HG03039 (cell line): Measurements from ENCODE around the gene ROPN1L.

ENCODE experiments used
- ATAC-seq: cut with Tn5 transposase; IDR thresholded peaks from one replicate; pipeline ENCODE4 v1.9.1; 2021; ENCODE audit warnings: mild to moderate bottlenecking, moderate library complexity; ENCODE audit not compliant: unreplicated experiment

ROPN1L gene

DNA sequence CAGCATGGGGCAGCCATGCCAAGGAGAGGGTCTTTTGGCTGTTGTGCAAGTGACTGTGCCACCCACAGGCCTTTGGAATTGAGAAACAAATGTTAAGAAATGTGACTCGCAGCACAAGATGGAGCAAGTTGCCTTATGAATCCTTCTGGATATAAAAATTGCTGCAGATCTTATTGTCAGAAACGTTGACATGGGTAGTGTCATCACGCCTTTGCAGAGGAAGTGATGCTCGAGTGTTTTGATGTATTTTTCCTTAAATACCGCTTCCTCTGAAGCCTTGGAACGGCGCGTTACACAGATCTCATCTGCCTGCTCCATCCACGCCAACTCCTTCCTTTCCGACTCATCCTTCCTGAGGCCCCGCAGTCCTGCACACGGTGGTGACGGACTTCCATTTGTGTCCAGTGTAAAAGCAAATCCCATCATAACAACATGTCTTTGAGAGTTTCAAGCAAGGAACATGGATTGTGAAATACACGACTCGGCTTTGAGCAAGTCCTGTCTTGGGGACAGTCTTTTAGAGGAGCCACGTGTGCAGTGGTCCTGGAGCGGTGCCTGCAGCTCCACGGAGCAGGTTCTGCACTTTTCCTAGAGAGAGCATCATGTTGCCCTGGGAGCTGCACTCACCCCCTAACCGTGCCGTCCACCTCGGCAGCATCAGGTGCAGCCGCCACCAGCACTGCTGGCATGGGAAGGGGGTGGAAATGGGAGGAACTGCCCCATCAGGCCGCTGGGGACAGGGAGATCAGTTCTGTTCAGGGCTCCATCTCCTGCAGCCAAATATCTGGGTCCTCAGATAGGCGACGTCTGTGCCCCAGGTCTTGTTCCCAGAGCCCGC is 15.1 kb downstream of the ROPN1L start:
- no peak for ATAC-seq

DNA sequence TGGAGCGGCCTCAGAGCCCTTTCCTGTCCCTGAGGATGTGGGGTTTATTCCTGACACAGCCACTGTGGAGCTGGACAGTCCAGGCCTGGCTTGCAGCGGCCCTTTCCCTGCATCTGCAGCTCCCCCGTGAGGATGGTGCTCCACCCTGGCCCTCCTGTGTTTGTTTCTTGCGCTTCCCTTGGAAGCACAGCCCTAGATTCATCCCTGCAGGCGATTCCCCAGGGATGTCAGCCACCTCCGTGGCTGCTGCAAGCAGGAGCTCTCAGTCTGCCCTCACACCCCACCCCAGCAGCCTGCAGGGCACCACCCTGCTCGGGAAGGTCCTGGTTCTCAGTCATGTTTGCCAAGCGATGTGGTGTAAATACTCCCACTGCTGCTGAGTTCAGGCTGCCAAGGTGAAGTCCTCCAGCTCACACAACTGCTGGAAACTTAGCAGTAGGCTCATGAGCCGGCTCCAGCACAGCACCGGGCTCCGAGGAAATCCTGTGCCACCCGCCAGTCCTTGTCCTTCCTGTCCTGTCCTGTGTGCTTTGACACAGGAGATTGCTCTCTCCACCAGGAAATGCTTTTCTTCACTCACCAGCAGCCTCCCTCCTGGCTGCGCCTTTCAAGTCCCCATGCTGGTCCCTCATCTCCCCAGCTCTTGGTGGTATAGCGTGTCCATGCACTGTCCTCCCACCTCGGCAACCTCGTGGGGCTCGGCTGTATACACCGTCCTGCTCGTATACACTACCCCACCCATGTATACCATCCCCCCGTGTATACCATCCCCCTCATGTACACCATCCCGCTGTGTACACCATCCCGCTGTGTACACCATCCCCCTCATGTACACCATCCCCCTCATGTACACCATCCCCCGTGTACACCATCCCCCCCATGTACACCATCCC is 16.2 kb downstream of the ROPN1L start:
- ATAC-seq, result no peak

DNA sequence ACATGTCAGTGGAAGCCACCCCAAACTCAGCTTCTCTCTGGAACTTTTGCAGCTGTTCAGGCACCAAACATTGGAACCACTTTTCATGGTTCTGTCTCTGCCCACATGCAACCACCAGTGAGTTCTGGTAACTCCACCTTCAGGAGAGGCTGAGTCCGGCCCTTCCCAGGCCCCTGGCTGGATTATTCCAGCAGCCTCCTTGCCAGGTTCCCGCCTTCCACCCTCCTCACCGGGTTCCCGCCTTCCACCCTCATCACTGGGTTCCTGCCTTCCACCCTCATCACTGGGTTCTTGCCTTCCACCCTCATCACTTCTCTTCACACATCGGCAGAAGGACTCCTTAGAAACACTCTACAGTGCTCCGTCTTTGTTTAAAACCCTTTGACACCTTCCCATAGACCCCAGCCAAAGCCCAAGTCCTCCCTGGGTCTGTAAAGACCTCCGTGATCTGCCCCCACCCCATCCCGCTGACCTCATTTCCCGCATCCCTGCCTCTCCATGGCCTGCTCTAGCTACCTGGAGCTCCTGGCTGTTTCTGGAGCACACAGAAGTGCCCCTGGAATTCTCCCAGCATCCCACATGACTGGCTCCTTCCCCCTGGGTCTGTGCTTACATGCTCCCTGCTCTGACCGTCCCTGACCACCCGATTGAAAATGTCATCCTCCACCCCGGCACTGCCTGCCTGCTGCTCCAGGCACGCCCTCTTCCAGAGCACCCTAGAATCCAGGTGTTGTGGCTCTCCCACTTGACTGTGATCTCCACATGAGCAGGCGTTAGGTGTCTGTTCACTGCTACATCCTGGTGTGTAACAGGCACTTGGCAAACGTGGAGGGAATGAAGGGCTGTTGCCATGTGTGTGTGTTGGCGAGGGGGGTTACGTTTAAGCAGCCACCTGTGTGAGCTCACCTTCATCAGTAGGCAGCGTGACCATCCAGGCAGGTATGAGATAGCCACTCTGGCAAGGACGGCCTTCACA is 17.7 kb downstream of the ROPN1L start:
- no peak for ATAC-seq

DNA sequence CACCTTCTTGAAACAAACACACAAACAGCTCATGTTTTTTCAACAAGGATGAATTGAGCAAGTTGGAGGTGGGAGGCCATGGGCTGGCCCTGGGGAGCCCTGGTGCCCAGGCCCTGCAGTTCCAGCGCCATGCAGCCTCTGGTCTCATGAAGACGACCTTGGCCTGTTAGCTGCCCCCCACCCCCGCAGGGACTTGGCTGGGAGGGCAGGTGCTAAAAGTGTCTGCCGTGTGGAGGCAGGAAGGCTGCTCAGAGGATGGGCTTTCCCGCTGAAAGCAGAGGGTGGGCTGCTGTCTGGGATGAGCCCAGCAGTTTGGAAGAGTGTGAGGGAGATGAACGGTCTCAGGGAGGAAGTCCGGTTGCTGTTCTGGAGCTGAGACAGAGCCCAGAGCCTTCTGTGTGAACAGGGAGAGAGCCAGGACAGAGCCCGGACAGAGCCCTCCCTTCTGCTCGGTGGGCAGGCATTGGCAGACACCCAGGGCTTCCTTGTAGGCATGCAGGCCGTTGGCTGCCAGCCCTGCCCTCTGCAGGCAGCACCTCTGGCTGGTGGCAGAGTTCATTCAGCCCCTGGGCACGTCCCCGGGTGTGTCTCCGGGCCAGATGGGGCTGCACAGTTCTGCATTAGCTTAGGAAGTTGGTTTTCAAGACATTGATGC is 18.7 kb downstream of the ROPN1L start:
- ATAC-seq, result no peak

DNA sequence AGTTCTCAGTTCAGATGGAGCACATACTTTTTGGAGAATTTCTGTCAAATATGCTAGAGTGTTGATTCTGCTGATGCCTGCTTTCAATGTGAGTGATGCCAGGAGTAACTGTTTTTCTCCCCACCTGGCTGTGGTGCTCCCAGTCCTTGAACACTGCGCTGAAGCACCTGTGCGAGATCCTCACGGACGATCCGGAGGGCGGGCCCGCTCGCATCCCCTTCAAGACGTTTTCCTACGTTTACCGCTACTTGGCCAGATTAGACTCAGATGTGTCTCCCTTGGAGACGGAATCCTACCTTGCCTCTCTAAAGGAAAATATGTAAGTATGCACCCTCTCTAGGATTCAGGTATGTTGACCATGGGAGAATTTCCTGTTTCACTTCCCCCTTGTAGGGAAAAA is 19.4 kb downstream of the ROPN1L start:
- ATAC-seq, result no peak

DNA sequence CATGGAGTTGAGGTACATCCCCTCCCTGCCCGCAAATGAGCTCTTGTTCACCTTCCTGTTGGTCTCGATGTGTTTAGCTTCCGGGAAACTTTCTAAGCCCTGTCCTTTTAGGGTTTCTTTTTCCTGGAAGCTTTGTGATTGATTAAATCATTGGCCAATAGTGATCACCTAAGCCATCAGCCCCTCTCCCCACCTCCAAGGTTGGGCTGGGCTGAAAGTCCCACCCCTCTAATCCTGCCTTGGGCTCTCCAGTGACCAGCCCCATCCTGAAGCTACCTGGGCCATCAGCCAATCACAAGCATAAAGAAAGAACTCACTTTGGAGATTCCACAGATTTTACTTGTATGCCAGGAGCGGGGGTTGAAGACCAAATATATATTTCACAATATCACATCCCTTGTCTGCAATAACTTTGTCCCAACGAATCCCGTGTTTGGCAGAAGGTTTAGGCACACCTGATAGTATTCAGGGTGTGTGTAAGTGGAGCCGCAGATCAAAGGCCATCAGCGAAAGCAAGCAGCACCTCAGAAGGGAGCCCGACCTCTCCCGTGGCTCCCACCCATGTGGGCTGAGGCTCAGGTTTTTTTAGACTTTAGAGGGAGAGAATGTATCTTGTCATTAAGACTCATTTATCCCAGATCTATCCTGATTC is 20.4 kb downstream of the ROPN1L start:
- no peak for ATAC-seq

DNA sequence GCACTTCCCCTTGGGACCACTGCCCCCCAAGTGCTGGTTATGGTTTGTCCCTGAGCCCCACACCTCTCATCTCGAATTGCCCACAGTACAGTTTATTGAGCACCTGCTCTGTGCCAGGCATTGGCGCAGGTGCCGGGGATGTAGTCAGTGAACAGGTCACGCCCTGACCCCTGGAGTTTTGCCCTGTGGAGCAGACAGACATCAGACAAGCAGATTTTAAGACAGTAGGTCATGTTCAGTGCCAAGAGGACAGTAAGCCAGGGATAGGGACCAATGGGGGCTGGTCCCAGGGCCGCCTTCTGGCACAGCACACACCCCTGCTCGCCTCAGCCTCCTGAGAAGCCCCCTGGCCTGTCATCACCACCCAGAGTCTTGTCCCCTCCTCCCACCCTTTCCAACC is 21.9 kb downstream of the ROPN1L start:
- no peak for ATAC-seq

DNA sequence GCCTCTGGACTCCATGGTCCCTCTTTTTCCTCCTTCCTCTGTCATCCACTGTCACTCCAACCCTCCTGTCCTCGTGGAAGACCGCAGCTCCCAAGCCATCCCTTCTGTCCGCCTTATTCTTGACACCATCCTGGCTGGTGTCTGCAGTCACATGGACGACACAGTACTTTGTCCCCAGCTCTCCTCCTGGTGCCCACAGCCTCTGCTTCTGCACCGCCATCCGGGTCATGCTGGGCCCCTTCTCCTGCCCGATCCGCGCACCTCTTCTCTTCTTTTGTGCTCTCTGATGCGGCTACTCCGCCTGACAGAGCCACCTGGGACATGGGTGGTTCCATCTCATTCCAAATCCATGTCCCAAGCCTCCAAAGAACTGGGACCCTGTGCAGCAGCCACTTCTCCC is 22.5 kb downstream of the ROPN1L start:
- no peak for ATAC-seq

DNA sequence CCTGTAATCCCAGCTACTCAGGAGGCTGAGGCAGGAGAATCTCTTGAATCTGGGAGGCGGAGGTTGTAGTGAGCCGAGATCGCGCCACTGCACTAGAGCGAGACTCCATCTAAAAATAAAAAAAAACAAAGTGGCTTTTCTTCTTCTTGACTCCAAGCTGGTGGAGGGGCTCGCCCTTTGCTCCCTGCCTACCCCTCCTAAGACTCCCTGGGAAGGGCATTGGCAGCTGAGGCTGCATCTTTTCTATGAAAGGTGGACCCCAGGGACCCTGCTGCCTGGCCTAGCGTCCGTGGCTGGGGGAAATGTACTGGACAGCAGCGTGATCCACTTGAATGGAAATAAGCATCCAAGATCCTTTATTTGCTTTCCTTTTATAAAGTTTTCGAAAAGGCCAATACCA is 24.0 kb downstream of the ROPN1L start:
- no peak for ATAC-seq

DNA sequence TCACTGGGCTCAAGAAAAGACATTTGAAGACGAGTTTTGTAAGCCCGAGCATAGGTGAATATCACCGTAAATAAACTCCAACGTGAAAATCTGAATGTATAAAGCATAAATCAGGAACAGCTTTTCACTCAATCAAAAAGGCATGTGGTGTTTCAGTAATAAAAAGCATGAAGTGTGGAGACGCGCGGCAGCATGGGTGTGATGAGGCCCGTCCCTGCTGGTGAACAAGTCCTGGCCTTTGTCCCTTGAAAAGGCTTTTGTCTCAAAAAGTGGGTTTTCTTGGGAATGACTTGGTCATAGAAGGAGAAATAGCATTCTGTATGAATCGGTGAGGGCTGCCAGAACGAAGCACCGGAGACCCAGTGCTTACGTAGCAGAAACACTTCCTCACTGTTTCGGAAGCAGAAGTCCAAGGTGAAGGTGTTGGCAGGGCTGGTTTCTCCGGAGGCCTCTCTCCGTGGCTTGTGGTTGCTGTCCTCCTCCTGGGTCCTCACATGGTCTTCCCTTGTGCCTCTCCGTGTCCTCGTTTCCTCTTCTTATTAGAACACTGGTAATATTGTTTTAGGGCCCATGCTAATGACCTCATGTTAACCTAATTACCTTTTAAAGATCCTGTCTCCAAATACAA is 24.9 kb downstream of the ROPN1L start:
- ATAC-seq, result no peak

DNA sequence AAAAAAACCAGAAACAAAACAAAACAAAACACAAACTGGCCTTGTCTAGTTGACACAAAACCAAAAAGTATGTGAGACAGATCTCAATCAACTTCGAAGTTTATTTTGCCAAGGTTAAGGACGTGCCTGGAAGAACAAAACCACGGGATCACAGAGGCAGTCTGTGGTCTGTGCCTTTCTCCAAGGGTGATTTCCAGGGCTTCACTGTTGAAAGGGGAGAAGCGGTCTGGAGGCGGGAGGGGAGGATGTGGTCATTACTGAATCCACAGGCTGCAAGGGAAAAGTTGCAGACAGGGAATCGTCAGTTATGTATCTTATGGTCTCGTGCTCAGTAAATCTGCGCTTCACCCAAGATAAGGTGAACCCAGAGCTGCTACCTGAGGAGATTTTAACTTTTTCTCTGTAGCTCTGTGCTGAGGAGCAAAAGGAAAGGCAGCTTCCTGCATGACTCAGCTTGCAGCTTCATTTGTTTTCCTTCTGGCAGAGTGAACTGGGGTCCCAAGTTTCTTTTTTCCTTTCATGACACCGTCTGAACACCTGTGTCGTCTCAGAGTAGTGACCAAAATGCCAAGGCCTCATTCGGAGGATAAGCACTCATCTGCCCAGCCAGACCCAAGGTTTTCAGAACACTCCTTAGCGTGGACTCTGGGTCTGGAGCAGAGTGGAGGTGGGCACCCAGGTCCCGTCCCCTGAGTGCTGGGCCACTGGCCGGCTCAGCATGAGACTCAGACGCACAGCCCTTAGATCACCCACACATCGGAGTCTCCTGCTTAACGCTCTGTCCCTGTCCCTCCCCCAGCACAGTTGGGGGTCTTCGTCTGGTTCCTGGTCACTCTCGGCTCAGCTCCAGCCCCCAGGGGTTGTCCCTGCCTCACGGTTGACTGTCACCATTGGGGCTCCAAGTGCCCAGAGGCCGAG is 25.9 kb downstream of the ROPN1L start:
- no peak for ATAC-seq

DNA sequence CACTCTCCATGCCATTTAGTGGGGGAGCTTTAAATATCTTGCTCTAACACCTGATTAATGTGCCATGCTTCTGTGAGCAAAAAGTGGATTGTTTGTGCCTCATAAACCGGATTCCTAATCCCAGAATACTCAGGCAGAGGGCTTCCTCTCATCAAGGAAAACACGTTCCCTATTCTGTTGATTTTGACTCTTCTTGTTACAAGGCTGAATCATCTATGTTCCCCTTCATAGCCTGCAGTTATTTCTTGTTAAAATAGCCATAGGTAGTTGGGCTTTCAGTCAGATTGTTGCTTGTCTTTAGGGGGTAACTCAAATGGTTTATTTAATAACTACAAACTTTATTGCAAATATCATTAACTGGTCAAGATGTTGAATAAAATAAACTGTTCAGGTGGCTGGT is 26.6 kb downstream of the ROPN1L start:
- ATAC-seq, result no peak

DNA sequence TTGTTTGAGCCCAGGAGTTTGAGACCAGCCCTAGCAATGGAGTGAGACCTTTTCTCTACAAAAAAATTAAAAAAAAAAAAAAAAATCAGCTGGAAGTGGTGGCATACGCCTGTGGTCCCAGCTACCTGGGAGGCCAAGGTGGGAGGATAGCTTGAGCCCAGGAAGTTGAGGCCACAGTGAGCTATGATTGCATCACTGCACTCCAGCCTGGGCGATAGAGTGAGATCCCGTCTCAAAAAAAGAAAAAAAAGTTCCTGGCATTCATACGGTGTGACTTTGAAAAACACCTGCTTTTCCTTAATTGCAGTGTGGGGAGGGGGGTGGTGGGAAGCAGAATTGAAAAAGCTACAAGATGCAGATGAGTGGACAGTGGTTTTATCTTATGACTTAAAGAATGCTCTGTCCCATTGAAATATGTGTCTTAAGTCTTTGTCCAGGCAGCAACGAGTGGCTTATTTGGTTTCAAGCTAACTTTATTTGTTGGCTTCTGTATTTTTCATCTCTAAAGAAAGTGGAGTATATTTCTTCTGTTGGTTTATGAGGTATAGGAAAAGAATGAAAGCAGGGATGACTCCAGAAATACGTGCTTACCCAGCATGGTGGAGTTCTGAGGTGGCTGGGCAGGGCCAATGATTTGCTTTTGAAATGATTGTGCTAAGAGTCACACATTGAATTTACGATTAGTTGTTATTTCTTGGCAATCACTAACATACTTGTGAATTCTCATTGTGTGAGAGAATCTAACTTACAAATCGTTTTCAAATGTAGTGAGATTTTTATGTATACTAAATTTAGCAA is 27.8 kb downstream of the ROPN1L start:
- no peak for ATAC-seq

DNA sequence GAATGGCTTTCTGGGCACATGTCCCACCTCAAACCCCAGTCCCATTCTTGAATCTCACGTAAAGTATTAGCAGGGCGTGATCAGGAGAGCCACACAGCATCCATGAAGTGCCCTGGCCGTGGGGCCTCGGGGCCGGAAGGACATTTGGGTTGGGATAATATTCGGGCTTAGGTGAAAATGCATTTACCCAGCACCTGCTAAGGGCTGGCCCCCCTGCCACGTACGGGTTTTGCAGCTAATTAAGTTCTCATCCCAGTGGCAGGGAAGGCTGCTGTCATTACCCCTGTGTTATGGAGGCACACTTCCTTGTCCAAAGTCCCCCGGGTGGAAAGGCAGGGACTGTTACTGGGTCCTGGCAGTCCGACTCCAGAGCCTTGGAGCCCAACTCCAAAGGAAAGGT is 29.0 kb downstream of the ROPN1L start:
- no peak for ATAC-seq

DNA sequence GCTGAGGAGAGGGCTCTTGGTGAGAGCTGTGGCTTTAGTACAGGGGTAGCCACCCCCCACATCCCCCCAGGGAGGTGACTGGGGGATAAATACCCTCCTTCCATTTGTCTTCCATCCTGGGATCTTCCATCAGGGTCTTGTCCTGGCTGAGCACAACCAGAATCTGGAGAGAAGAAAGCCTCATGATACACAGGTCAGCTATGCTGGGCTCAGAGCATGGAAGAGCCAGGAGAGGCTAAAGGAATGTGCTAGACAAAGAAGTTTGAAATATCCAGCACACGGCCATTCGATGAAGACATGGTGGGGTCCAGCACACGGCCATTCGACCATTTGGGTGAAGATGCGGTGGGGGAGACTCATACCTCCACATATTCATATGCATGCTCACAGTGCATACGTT is 30.0 kb downstream of the ROPN1L start:
- no peak for ATAC-seq

DNA sequence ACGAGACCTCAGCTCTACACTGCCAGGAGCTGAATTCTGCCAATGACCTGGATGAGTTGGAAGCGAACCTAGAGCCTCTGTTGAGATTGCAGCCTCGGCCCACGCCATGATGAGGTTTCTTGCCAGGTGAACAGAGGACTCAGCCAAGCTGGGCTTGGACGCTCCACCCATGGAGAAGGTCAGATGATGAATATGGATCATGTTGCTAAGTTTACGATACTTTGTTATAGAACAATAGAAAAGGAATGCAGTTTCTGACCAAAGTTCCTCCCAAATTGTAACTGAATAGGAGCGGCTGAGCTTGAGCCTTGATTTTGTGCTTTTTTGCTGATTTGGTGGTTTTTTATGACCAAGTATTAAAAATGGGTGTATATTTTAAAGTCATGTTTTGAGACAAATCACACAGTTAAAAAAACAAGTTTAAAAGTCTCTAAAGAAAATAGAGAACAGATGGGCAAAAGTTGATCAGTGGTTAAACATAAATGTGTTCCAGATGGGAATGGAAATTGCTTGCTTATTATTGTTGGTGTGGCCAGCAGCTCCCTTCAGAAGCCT is 32.9 kb downstream of the ROPN1L start:
- no peak for ATAC-seq

DNA sequence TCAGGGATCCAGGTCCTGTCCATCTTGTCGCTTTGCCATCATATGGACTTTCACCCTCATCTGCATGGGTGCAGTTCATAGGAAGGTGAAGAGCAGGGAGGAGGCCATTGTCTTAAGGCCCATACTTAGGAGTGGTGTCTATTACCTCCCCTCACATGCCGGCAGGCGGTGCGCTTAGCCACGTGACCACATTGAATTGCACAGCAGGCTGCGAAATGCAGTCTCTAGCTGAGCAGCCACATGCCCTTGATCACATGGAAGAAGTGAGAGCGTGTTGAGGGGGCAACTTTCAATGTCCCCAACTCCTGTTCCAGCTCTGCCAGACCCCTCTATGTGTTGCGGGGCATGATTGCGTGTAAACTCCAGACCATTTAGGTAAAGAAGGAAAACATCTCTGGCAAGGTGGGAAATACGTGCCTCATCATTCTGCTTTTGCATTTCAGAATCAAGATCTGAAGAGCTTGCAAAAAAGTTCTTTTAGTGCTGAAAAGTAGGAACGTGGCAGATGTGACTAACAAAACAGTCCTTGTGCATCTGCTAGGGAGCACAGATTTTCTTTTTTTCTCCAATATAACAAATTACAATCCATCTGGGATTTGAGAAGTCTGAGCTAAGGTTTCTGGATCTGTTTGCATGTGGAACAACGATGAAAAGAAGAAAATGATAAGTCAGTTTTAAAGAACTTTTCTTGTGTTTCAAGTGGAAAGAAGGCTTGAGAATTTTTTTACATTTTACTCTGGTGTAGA is 34.4 kb downstream of the ROPN1L start:
- ATAC-seq, result no peak
